Testis (tissue), 2 donors: ENCODE data around the gene STEAP2.

Experiments
- CTCF ChIP-seq, 3 experiments: fragments of 450-650 bp in 2 of 3; fragments of 200-600 bp in 1 of 3; sonication (generic) in 1 of 3; IDR thresholded peaks; one replicate each; pipeline ENCODE4 v1.5.1; 2016 to 2019; ENCODE audit warnings: antibody characterized with exemption in 3 of 3, mild to moderate bottlenecking in 2 of 3, moderate library complexity in 1 of 3
- POLR2A ChIP-seq: fragments of 450-650 bp; IDR thresholded peaks from one replicate; pipeline ENCODE4 v1.6.1; 2017; ENCODE audit warnings: antibody characterized with exemption, mild to moderate bottlenecking, moderate library complexity

GRCh38 chr7:90272242-90272641 is 60.7 kb downstream of the STEAP2 start:
- TF ChIP-seq POLR2A (no peak), CTCF (IDR thresholded peaks at IDR 0.05) (no peak)
